Fibroblast of the conjunctiva (primary cell): ENCODE data around the gene CMYA5.

Source experiments
- DNase-seq: peaks from one replicate; pipeline ENCODE4 v3.0.0-alpha.2; 2010; ENCODE audit warnings: low read depth

Gene CMYA5

DNA sequence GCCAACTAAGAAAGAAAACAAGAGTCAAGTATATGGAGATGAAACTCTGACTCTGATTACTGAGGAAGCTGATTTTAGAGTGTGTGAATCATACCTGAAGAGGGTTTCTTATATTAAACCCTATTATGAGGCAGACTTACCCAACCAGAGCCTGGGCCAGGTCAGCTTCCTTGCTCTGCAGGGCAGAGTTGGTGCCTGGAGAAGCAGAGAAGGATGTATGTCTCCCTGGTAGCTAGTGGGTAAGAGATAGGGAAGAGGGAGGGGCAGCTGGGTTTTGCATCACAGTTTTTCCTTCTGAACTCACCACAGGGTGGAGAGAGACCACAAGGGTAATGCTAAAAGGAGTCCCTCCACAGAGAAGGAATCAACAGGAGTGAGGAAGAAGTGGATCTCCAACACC is 104.1 kb downstream of the CMYA5 start:
- no peak for DNase-seq

DNA sequence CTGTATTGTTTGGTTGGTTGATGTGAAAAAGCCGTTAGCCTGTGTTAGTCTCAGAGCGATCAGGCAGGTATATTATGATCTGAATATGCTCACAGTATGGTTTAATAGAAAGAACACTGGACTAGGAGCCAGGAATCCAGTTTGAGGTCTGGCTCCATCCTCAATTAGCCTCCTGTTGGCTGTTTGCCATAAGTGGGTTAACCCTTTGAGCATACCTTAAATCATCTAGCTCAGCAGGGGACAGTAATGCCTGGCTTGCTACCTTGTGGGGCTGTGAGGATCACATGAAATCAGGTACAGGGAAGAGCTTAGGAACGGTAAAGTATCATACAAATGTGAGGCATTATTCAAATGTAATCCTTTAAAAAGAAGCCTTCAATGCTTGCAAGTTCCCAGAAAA is 104.7 kb downstream of the CMYA5 start:
- no peak for DNase-seq

DNA sequence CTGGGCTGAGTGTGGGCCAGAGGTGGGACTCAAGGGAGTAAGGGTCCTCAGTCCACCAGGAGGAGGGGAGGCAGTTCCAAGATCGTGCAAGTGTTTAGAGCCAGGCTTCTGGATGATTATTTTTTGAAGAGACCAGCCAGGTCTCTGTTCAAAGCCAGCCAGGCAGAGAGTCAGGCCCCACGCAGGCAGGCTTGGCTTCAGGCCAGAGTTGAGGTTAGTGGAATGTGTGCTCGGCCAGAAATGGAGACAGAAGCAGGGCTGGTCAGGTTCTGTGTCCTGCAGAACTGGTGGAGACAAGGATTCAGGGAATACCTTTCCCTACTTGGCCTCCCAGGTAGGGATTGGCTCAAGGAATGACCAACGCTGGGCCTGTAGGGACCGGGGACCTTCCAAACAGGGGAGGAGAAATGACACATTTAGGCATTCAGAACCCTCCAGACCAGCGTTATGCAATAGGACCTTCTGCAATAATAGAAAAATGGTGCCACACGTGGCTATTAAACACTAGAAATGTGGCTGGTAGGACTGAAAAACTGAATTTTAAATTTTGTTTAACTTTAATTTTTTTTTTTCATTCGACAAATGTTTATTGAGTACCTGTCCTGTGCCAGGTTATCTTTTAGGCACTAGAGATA is 106.2 kb downstream of the CMYA5 start:
- no peak for DNase-seq

DNA sequence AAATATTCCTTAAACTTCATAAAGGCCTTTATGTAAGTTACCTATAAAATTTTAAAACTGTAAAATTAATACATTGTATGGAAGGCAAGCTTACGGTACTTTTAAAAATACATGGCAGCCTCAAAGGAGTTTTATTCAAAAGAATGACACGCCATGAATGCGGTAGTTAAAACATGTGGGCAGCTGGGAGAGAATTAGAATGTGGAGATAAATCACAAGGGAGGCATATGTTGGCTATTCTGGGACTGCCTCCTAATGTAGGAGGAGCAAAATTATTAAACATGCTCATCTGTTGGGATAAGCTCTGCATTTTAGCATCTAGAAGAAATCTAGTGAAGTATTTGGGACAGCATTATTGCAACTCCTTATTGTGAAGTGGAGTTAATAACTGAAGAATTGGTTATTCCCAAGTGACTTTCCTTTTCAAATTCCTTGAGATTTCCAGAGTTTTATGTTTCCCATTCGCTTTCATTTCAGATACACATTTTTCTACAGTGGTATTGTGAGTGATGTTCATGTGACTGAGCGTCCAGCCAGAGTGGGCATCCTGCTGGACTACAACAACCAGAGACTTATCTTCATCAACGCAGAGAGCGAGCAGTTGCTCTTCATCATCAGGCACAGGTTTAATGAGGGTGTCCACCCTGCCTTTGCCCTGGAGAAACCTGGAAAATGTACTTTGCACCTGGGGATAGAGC is 109.4 kb downstream of the CMYA5 start:
- DNase-seq: no peak

- DNase-seq: peak; percentile 1
Observed at GRCh38 chr5:79800979-79801827, 111.6 kb downstream of the CMYA5 start.

- no peak for DNase-seq
Observed at GRCh38 chr5:79802406-79802805, 112.8 kb downstream of the CMYA5 start.

GRCh38 chr5:79803007-79803406 is 113.4 kb downstream of the CMYA5 start:
- DNase-seq: no peak

DNA sequence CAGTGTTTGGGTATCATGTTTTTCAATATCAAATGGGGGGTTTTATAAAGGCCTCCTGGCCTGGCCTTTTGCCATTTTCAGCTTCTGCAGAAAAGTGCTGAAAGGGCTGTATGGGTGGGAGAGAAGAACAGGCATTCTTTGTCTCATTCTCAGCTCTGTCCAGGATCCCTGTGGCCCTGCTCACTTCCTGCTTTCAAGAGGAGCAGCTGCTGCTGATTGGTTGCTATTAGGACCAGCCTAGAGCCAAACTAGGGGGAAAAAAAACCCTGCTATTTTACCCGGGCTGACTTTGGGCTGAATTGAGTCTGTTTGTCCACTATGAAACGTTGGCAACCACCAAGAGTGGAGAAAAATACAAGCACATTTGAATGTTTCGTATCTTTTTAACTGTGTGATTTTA is 117.1 kb downstream of the CMYA5 start:
- no peak for DNase-seq

GRCh38 chr5:79809743-79810142 is 120.1 kb downstream of the CMYA5 start:
- no peak for DNase-seq

DNA sequence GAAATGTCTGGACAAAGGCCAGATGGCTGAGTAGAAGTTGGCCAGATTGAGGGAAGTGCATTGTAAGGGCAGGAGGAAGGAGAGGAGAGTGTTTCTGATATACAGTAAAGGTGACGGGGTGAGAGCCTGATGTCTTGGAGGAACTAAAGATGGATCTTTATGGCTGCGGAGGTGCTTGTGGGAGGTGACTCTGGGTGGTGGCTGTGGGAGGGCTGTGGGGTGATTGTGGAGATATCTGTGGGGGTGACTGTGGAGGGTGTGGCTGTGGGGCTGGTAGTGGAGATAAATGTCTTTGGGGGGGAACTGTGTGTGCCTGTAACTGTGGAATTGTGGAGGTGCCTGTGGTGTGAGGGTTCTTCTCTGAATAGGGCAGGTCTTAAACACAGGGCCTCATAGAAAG is 121.4 kb downstream of the CMYA5 start:
- no peak for DNase-seq

DNA sequence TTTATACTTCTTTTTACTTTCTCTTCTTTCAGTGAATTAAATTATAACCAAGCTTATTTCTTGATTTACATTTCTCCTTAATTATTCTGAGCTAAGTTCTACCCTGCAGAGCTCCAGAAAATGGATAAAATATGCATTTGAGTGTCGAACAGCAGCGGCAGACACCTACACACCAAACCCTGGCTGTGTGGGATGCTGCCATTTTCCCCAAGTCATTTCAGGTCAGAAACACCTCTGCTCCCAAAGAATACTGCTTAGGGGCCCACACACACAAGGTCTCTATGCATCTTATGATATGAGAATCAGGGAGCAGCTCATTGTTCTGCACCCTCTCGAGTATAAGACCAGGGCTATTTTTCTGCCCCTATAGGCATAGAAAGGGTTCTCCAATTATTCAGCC is 122.3 kb downstream of the CMYA5 start:
- DNase-seq: no peak

DNA sequence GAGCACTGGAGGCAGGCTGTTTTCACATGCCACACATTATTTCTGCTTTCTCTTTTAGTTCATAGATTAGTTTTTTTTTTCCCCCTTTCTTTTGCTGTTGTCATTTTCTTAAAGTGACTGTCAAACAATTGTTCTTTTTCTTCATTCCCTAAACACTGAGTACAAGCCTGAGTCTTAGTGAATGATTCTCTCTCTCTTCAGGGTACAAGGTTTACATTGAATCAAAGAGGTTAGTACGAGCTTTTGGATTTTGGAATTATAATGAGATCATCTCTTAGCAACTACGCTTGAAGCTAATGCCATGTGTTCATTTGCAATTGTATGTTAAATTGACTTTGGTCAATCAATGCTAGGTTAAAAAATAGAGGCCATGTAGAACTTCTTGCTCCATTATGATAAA is 125.1 kb downstream of the CMYA5 start:
- no peak for DNase-seq

DNA sequence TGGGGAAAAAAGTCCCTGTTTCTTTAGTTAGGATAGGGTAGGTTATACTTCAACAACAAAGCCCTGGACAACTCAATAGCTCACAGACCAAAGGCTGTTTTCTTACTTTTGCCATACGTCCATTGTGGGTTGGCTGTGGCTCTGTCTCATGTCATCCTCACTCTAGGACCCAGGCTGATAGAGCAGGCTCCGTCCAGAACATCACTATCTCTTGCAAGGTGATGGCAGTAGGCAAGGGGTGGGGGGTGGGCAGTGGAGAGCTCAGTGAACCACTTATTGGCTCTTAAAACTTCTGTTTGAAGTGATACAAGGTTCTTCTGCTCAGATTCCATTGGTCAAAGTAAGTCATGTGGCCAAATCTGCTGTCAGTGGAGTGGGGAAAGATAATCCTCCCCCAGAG is 126.4 kb downstream of the CMYA5 start:
- DNase-seq: no peak

DNA sequence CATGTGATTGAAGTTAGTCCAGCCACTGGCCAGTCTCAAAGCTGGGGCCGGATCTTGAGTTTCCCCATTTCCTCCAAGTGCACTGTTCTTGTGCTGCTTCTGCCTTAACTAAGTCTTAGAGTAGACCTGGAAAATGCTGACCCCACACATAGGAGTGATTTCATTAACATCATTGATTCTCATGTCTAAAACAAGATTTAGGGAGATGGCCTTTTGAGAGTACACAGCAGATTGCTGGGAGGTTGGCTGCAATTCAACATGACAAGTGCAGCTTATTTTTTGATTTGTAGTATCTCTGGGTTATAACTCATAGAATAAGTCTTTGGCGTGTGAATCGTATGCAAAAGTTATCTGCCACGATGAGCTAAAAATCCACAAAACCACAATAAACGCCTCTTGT is 131.0 kb downstream of the CMYA5 start:
- no peak for DNase-seq

- no peak for DNase-seq
Observed at GRCh38 chr5:79824444-79824843, 134.8 kb downstream of the CMYA5 start.

- no peak for DNase-seq
Observed at GRCh38 chr5:79825802-79826201, 136.2 kb downstream of the CMYA5 start.

GRCh38 chr5:79827159-79827629 is 137.6 kb downstream of the CMYA5 start:
- no peak for DNase-seq

DNA sequence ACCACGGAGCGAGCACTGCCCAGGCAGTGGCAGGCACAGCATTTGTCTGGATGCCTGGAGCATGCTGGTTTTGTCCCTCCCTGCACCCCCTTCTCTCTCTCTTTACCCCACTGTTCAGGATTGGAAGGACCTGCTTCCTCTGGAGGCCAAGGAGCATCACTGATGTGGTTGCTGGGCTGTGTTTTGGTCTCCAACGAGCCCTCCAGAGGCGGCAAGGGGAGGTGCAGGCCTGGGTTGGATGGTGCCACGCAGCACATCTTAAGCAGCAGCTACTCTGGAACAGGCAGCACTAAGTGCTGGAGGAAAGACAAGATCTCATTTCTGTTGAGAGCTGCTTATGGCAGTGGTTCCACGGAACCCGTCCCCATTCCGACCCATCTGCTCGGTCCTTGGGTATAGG is 139.6 kb downstream of the CMYA5 start:
- DNase-seq: no peak

DNA sequence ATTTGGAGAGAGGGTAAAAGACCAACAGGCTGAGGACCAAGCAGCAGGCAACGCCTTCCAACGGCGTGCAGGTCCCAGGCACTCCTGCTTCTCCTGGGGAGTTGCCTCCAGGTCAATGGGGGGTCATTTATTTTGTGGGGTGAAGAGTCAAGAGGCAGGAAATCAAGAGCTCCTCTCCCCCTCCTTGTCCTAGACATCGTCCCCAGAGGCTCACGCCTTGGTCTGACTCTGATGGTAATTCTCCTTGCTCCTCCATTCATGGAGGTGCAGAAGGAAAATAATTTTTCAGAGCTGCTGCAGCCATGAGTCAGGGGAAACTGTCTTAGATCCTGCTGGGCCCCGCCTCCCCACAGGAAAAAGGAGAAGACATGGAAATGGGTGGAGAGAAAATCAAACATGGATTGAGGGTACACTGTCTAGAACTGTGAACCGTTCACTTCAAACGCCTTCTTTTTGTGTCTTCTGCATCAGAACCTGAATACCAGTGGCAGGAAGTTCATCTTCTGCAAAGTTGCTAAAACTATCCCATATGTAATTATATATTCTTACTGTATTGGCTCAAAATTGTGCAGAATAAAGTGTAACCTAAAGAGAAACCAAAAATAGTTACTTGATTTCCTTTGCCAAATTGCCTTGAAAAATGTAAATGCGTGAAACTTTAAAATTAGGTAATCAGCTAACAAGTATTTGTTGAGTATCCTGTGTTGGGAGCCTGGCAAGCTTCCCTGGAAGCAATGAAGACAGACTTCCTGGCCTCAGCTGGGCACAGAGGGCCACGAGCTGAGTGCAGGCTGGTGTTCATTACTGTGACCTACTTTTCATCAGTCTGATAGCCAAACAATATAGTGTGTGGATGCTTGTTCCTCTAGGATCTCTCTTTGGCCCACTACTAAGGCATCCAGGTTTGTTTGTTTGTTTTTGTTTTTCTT is 142.0 kb downstream of the CMYA5 start:
- DNase-seq: no peak

DNA sequence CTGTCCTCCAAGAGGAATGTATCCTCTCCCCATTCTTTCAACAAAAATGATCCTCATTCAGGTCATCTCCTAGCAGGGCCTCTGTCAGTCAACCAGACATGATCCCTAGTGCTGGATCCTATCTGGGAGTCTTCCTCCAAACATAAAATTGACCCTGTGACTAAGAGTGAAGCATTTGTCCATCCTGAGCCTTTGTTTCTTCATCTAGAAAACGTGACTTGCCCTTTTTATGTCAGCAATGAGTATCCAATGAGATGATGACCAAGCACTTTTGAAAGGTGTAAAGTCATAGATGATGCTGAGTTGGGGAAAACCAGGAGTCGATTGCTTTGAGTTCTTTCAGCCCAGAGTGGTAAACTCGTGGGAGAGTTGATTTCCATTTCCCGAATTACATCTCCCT is 143.3 kb downstream of the CMYA5 start:
- no peak for DNase-seq

GRCh38 chr5:79834098-79834753 is 144.6 kb downstream of the CMYA5 start:
- DNase-seq: no peak
